Stimulated activated effector memory CD8-positive, alpha-beta T cell treated with anti-CD3 and anti-CD28 coated beads, Interleukin-12 subunit alpha, Interleukin-12 subunit beta, amount 100 ng/mL, for 72 hours (primary cell): ENCODE measurements around the gene TRIM69.

Source experiments
- ATAC-seq: fragments of 150-1000 bp; cut with Tn5 transposase; 2 replicates; pipeline ENCODE4 v1.10.0; 2021
- DNase-seq, 2 donors: peaks; one replicate each; pipeline ENCODE4 v3.0.0; 2021 to 2022; ENCODE audit warnings: low spot score in 2 of 2
- H3K27ac Mint-ChIP-seq: one replicate; pipeline ENCODE4 v1.8.0; 2022; ENCODE audit warnings: mild to moderate bottlenecking, mixed read lengths
- H3K36me3 Mint-ChIP-seq: one replicate; pipeline ENCODE4 v1.8.0; 2022; ENCODE audit warnings: mild to moderate bottlenecking, mixed read lengths
- H3K4me1 Mint-ChIP-seq: one replicate; pipeline ENCODE4 v1.8.0; 2022; ENCODE audit warnings: mixed read lengths
- H3K4me3 Mint-ChIP-seq: one replicate; pipeline ENCODE4 v1.8.0; 2022; ENCODE audit warnings: mild to moderate bottlenecking, mixed read lengths
- H3K9me3 Mint-ChIP-seq: one replicate; pipeline ENCODE4 v1.8.0; 2022; ENCODE audit warnings: mixed read lengths

Gene TRIM69

GRCh38 chr15:44801797-44802196, 65.5 kb downstream of the TRIM69 start:
- Mint-ChIP-seq H3K9me3 (no peaks in the 10 kb centered on the region), H3K4me1 (peaks cover 12% of the 10 kb centered on the region), H3K4me3 (no peak overlapping the region), H3K27ac (no peak overlapping the region), H3K36me3 (no peaks in the 10 kb centered on the region)
- no peak for DNase-seq
- no peak for ATAC-seq

GRCh38 chr15:44802336-44802735, 66.0 kb downstream of the TRIM69 start:
- DNase-seq (peak in 1 of 2 donors; percentile 47), ATAC-seq (peak; percentile 62)
- Mint-ChIP-seq H3K4me3 (no peak overlapping the region), H3K4me1 (peaks cover 12% of the 10 kb centered on the region), H3K9me3 (no peaks in the 10 kb centered on the region), H3K27ac (no peak overlapping the region), H3K36me3 (no peaks in the 10 kb centered on the region)

DNA sequence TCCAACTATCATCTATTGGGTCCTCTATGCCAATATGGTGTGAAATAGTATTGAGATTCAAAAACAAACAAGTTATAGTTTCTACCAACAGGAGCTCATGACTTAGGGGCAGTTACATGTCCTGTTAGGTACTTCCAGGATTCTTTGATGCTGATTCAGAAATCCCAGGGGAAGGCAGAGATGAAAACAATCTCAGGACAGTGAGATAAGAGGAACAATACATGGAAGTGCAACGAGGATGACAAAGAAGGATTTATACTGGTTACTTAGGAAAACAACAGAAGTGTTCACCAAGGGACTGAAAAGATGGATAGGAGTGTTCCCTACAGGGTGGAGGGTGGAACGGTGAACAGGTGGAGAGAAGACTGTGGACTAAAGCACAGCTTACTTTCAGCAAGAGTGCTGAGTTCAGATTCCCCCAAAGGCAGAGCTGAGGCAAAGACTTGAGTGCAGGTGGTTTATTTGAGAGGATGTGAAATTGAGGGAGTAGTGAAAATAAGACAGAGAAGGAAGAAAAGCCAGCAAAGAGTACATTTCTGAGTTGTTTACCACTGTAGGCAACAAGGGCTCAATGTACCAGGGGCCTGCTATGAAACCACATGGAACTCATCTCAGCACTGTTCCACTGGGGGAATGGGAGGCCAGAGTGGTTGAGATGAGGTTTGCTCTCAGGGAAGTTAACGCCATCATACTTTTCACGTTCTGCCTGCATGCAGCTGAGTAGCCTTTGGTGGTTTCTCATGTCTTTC, 68.1 kb downstream of the TRIM69 start:
- H3K4me3 Mint-ChIP-seq: no peak overlapping the region
- H3K36me3 Mint-ChIP-seq: no peaks in the 10 kb centered on the region
- DNase-seq (peak in 1 of 2 donors; percentile 49), ATAC-seq (peak; percentile 66)
- H3K9me3 Mint-ChIP-seq: no peaks in the 10 kb centered on the region
- peaks cover 12% of the 10 kb centered on the region for H3K4me1 Mint-ChIP-seq
- H3K27ac Mint-ChIP-seq: no peak overlapping the region

DNA sequence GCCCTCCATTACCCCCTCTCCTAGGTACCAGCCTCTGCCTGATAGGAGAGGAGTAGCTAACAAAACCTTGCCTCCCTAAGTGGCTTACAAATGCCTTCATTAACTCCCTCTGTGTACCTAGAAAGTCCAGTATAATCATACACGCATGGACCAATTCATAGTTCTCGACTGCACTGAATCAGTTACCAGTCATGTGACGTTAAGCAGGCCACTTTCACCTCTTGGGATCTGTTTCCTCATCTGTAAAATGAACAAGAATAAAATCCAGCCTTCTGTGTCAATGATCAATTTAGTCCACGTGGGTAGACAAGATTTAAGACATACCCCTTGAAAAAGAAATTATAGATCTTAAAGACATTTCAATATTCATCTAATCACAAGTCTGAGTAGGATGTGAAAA, 72.2 kb downstream of the TRIM69 start:
- H3K27ac Mint-ChIP-seq: no peak overlapping the region
- ATAC-seq: no peak
- no peaks in the 10 kb centered on the region for H3K36me3 Mint-ChIP-seq
- peaks cover 15% of the 10 kb centered on the region for H3K4me1 Mint-ChIP-seq
- no peak overlapping the region for H3K4me3 Mint-ChIP-seq
- no peaks in the 10 kb centered on the region for H3K9me3 Mint-ChIP-seq
- no peak for DNase-seq

DNA sequence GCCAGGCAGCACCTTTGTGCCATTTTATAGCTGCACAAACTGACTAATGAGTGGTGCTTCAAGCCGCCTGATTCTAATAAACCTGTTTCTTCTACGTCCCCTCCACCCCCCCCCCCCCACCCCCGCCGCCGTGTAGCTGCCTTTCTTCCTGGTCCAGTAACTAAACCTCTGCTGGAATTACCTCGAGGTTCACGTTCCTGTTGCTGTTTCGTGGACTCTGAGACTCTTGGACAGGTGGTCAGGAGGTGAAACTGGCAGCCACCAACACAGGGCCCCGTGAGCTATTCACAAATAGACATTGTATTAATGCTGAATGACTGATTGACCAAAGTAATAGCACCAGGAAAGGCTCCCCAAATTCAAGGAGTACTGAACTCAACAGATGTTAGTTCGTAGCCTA, 73.9 kb downstream of the TRIM69 start:
- ATAC-seq: no peak
- Mint-ChIP-seq H3K4me1 (peaks cover 9% of the 10 kb centered on the region), H3K27ac (no peak overlapping the region), H3K36me3 (no peaks in the 10 kb centered on the region), H3K4me3 (no peak overlapping the region), H3K9me3 (no peaks in the 10 kb centered on the region)
- DNase-seq: no peak

- no peak overlapping the region for H3K27ac Mint-ChIP-seq
- no peak for ATAC-seq
- no peaks in the 10 kb centered on the region for H3K36me3 Mint-ChIP-seq
- no peak for DNase-seq
- peaks cover 9% of the 10 kb centered on the region for H3K4me1 Mint-ChIP-seq
- H3K4me3 Mint-ChIP-seq: no peak overlapping the region
- H3K9me3 Mint-ChIP-seq: no peaks in the 10 kb centered on the region
These were observed 75.0 kb downstream of the TRIM69 start for GRCh38 chr15:44811337-44811736.

GRCh38 chr15:44812029-44812517, 75.7 kb downstream of the TRIM69 start:
- H3K36me3 Mint-ChIP-seq: no peaks in the 10 kb centered on the region
- DNase-seq (no peak), ATAC-seq (no peak)
- H3K27ac Mint-ChIP-seq: no peak overlapping the region
- peaks cover 9% of the 10 kb centered on the region for H3K4me1 Mint-ChIP-seq
- H3K4me3 Mint-ChIP-seq: no peak overlapping the region
- H3K9me3 Mint-ChIP-seq: no peaks in the 10 kb centered on the region

DNA sequence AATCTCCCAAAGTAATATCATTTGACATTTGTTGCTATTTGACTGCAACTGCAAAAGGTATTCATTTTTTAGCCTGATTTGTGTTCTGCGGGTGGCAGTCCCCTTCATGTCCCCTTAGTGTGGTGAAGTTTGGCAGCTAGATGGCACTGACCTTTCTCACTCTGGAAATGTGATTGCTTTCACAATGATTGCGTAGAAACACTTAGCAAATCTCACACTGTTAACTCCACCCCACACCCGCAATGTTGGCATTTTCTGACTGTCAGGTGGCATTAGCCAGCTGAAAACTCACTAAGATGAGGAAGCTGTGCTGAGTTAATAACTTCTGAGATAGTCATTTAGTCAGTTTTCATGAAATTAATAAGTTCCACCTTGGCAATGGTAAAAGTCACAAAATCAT, 76.9 kb downstream of the TRIM69 start:
- H3K9me3 Mint-ChIP-seq: no peaks in the 10 kb centered on the region
- peak; percentile 93 for ATAC-seq
- H3K4me1 Mint-ChIP-seq: peaks cover 9% of the 10 kb centered on the region
- DNase-seq: peak in 1 of 2 donors; percentile 67
- H3K4me3 Mint-ChIP-seq: peak overlapping the region; percentile 1
- no peaks in the 10 kb centered on the region for H3K36me3 Mint-ChIP-seq
- H3K27ac Mint-ChIP-seq: no peak overlapping the region
